ENCODE data around the gene FDXR. TPM values are rescaled to one million over a fixed set of nuclear protein-coding genes. Genes with fewer than 3 reads are reported as not detected.

The FDXR gene
- total and polyA plus RNA-seq, 9 donors, result 2.4 to 5.4 (median 3.0) TPM

DNA sequence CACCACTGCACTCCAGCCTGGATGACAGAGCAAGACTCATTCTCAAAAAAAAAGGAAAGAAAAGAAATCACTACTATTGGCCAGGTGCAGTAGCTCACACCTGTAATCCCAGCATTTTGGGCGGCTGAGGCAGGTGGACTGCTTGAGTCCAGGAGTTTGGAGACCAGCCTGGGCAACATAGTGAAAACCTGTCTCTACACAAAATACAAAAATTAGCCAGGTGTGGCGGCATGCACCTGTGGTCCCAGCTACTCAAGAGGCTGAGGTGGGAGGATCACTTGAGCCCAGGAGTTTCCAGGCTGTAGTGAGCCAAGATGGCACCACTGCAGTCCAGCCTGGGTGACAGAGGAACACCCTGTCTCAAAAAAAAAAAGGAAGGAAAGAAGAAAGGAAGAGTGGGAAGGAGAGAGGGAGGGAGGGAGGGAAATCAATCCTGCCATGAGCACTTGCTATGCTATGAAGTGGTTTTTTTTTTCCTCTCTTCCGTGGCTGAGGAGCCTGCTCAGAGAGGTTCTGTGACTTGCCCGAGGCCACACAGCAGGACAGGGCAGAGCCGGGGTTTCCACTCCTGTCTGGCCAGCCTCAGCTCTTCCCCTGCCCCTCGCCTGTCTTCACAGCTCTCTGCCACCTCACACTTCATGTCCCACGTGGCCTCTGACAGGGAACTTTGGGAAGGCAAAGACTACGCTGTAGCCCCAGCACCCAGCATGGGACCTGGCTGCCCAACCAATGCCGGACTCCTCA is 24.0 kb downstream of the FDXR start:
- no peak for DNase-seq
- H3K4me3 ChIP-seq (ENCODE audit: low read length), result no peak overlapping the region
- H3K27ac ChIP-seq (ENCODE audit: low read length), result no peak overlapping the region
- peaks cover 52% of the 10 kb centered on the region for H3K27me3 ChIP-seq (ENCODE audit: control insufficient read depth, insufficient read depth, low read length)
- peaks cover 5% of the 10 kb centered on the region for H3K4me1 ChIP-seq (ENCODE audit: control insufficient read depth, insufficient read depth, low read length)
- WGBS (ENCODE audit: insufficient coverage), result 62% methylated on average over 8 of the region's 9 CpGs
- no peaks in the 10 kb centered on the region for H3K36me3 ChIP-seq (ENCODE audit: control insufficient read depth, insufficient read depth, low read length)
- H3K9me3 ChIP-seq (replicated peaks; ENCODE audit: control insufficient read depth, low read depth, low read length), result no peaks in the 10 kb centered on the region

- 70% methylated on average over 11 of the region's 16 CpGs for WGBS (ENCODE audit: insufficient coverage)
Measured at GRCh38 chr17:74846621-74847020, 26.2 kb downstream of the FDXR start.

DNA sequence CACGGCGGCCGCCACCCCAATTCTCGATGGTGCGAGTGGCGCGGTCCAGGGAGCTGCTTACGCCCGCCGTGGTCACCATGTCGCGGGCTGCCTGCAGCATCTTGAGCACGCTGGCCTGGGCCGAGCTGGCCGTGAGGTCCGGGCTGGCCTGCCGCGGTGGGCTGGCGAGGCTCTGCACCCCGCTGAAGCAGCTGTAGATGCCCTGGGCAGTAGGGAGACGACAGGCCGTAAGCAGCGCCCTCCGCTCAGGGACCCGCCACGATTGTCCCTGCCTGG is 29.5 kb downstream of the FDXR start:
- H3K36me3 ChIP-seq (ENCODE audit: control insufficient read depth, insufficient read depth, low read length), result peaks cover 7% of the 10 kb centered on the region
- H3K4me3 ChIP-seq (ENCODE audit: low read length), result no peak overlapping the region
- H3K27ac ChIP-seq (ENCODE audit: low read length), result no peak overlapping the region
- 19% methylated on average over 25 of the region's 26 CpGs for WGBS (ENCODE audit: insufficient coverage)
- H3K4me1 ChIP-seq (ENCODE audit: control insufficient read depth, insufficient read depth, low read length), result peaks cover 32% of the 10 kb centered on the region
- H3K9me3 ChIP-seq (replicated peaks; ENCODE audit: control insufficient read depth, low read depth, low read length), result no peaks in the 10 kb centered on the region
- DNase-seq, result no peak
- H3K27me3 ChIP-seq (ENCODE audit: control insufficient read depth, insufficient read depth, low read length), result peaks cover 17% of the 10 kb centered on the region

More at GRCh38 chr17:74846621-74847020, 26.2 kb downstream of the FDXR start:
- DNase-seq, result no peak
- Histone ChIP-seq H3K4me3 (ENCODE audit: low read length) (no peak overlapping the region), H3K27ac (ENCODE audit: low read length) (no peak overlapping the region), H3K4me1 (ENCODE audit: control insufficient read depth, insufficient read depth, low read length) (peaks cover 10% of the 10 kb centered on the region), H3K9me3 (replicated peaks; ENCODE audit: control insufficient read depth, low read depth, low read length) (no peaks in the 10 kb centered on the region), H3K27me3 (ENCODE audit: control insufficient read depth, insufficient read depth, low read length) (peaks cover 36% of the 10 kb centered on the region), H3K36me3 (ENCODE audit: control insufficient read depth, insufficient read depth, low read length) (no peaks in the 10 kb centered on the region)

DNA sequence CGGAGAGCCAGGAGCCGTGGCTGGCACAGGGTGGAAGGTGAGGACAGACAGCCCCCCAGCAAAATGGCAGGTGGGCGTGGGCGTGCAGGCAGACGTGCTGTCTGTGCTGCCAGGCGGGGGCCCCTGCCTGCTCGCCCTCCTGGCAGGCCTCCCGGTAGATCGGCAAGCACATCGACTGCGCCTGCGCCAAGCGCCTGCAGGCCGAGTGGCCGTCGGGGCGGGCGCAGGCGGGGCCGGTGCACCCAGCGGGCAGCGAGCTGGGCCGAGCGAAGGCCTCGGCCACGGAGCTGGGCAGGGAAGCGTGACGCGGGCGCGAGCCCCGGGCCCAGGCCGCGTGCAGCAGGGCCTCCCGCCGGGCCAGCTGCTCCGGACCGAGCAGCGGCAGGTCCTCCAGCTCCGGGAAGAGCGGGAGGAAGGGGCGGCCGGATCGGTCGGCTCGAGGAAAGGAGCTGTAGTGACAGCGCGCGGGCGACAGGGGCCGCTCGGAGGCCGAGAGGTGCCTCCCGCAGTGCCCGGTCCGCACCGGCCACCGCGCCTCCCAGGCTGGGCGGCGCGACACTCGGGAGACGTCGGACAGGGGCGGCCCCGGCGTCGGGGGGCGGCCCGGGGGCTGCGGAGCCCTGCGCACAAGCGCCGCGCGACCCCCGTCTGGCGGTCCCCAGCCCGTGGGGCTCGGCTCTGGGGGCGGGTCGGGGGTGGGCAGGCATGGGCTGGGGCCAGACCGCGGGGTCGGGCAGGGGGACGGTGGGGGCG is 30.0 kb downstream of the FDXR start:
- no peaks in the 10 kb centered on the region for H3K9me3 ChIP-seq (replicated peaks; ENCODE audit: control insufficient read depth, low read depth, low read length)
- peaks cover 17% of the 10 kb centered on the region for H3K27me3 ChIP-seq (ENCODE audit: control insufficient read depth, insufficient read depth, low read length)
- WGBS (ENCODE audit: insufficient coverage), result 1% methylated on average over 85 of the region's 88 CpGs
- no peak overlapping the region for H3K4me3 ChIP-seq (ENCODE audit: low read length)
- DNase-seq, result peak; percentile 82
- H3K36me3 ChIP-seq (ENCODE audit: control insufficient read depth, insufficient read depth, low read length), result peaks cover 7% of the 10 kb centered on the region
- H3K4me1 ChIP-seq (ENCODE audit: control insufficient read depth, insufficient read depth, low read length), result peaks cover 32% of the 10 kb centered on the region
- peak overlapping the region; percentile 77 for H3K27ac ChIP-seq (ENCODE audit: low read length)

DNA sequence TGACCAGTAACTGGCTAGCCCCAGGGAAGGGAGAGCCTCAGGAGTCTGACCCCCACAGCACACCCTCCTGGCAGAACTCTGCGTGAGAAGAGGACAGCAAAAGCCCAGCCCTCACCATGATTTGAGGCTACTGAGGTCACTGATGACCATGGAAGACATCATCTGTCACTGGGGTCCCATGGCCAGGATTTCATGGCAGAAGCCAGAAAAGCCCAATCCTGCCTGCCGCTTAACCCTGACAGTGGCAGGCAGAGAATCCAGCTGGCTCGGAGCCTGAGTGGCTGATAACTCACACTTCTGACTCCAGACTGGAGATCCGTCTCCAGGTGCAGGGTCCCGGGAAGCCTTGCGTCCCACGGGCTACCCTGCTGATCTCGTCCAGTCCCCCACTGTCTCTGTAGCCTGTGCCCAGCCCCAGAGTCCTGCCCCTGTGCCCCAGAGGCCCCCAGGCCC is 30.6 kb downstream of the FDXR start:
- peaks cover 8% of the 10 kb centered on the region for H3K36me3 ChIP-seq (ENCODE audit: control insufficient read depth, insufficient read depth, low read length)
- peaks cover 32% of the 10 kb centered on the region for H3K4me1 ChIP-seq (ENCODE audit: control insufficient read depth, insufficient read depth, low read length)
- H3K27ac ChIP-seq (ENCODE audit: low read length), result peak overlapping the region; percentile 77
- peaks cover 14% of the 10 kb centered on the region for H3K27me3 ChIP-seq (ENCODE audit: control insufficient read depth, insufficient read depth, low read length)
- peak; percentile 58 for DNase-seq
- H3K4me3 ChIP-seq (ENCODE audit: low read length), result no peak overlapping the region
- 16% methylated on average over 8 of the region's 8 CpGs for WGBS (ENCODE audit: insufficient coverage)
- H3K9me3 ChIP-seq (replicated peaks; ENCODE audit: control insufficient read depth, low read depth, low read length), result no peaks in the 10 kb centered on the region

DNA sequence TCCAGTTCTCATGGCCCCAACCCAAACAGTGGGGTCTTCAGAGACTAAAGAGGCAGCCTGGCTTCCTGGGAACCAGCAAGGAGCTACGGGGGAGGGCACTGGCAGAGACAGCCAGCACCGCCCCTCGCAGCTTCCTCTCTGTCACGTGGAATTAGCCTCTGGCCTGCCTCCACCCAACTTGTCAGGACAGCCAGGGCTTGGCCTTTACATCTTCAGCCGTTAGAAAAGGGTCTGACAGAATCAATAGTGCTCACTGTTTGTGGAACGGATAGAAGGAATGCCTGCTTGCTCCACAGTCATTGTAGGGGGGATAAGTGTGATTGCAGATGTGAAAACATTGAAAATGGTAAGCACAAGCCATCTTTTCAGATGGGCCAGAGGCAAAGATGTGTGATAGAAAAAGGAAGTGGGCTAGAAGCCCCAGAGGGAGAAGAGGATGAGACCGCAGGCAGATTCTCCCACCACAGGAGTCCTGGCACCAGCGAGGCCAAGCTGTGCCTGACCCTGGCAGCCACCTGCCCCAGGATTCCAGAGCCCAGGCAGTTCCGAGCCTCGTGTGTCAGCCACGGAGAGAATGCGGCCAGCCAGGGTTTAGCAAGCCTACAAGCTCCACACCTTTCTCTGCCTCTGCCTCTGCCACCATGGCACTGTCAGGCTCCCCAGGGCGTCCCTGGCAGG is 31.7 kb downstream of the FDXR start:
- WGBS (ENCODE audit: insufficient coverage), result 18% methylated on average over 9 of the region's 13 CpGs
- Histone ChIP-seq H3K36me3 (ENCODE audit: control insufficient read depth, insufficient read depth, low read length) (peaks cover 19% of the 10 kb centered on the region), H3K4me3 (ENCODE audit: low read length) (no peak overlapping the region), H3K9me3 (replicated peaks; ENCODE audit: control insufficient read depth, low read depth, low read length) (no peaks in the 10 kb centered on the region), H3K27me3 (ENCODE audit: control insufficient read depth, insufficient read depth, low read length) (peaks cover 14% of the 10 kb centered on the region), H3K4me1 (ENCODE audit: control insufficient read depth, insufficient read depth, low read length) (peaks cover 32% of the 10 kb centered on the region), H3K27ac (ENCODE audit: low read length) (peak overlapping the region; percentile 77)
- DNase-seq, result peak; percentile 93

GRCh38 chr17:74839990-74840852 is 32.6 kb downstream of the FDXR start:
- peak overlapping the region; percentile 77 for H3K27ac ChIP-seq (ENCODE audit: low read length)

GRCh38 chr17:74838274-74838673 is 34.5 kb downstream of the FDXR start:
- Histone ChIP-seq H3K9me3 (replicated peaks; ENCODE audit: control insufficient read depth, low read depth, low read length) (no peaks in the 10 kb centered on the region), H3K4me3 (ENCODE audit: low read length) (no peak overlapping the region), H3K36me3 (ENCODE audit: control insufficient read depth, insufficient read depth, low read length) (peaks cover 20% of the 10 kb centered on the region), H3K27me3 (ENCODE audit: control insufficient read depth, insufficient read depth, low read length) (no peaks in the 10 kb centered on the region), H3K4me1 (ENCODE audit: control insufficient read depth, insufficient read depth, low read length) (peaks cover 32% of the 10 kb centered on the region), H3K27ac (ENCODE audit: low read length) (no peak overlapping the region)
- no peak for DNase-seq
- 55% methylated on average over 9 of the region's 9 CpGs for WGBS (ENCODE audit: insufficient coverage)

More at GRCh38 chr17:74839990-74840852, 32.6 kb downstream of the FDXR start:
- H3K27me3 ChIP-seq (ENCODE audit: control insufficient read depth, insufficient read depth, low read length), result peaks cover 12% of the 10 kb centered on the region
- peaks cover 20% of the 10 kb centered on the region for H3K36me3 ChIP-seq (ENCODE audit: control insufficient read depth, insufficient read depth, low read length)
- DNase-seq, result peak; percentile 92
- WGBS (ENCODE audit: insufficient coverage), result 8% methylated on average over 2 of the region's 7 CpGs
- peaks cover 32% of the 10 kb centered on the region for H3K4me1 ChIP-seq (ENCODE audit: control insufficient read depth, insufficient read depth, low read length)
- H3K4me3 ChIP-seq (ENCODE audit: low read length), result no peak overlapping the region
- H3K9me3 ChIP-seq (replicated peaks; ENCODE audit: control insufficient read depth, low read depth, low read length), result no peaks in the 10 kb centered on the region

GRCh38 chr17:74836691-74837467 is 35.9 kb downstream of the FDXR start:
- DNase-seq, result no peak
- H3K27me3 ChIP-seq (ENCODE audit: control insufficient read depth, insufficient read depth, low read length), result no peaks in the 10 kb centered on the region
- WGBS (ENCODE audit: insufficient coverage), result 92% methylated on average over 19 of the region's 19 CpGs

More at GRCh38 chr17:74836691-74837467, 35.9 kb downstream of the FDXR start:
- no peaks in the 10 kb centered on the region for H3K9me3 ChIP-seq (replicated peaks; ENCODE audit: control insufficient read depth, low read depth, low read length)
- H3K4me1 ChIP-seq (ENCODE audit: control insufficient read depth, insufficient read depth, low read length), result peaks cover 25% of the 10 kb centered on the region
- no peak overlapping the region for H3K4me3 ChIP-seq (ENCODE audit: low read length)
- H3K27ac ChIP-seq (ENCODE audit: low read length), result no peak overlapping the region
- peaks cover 20% of the 10 kb centered on the region for H3K36me3 ChIP-seq (ENCODE audit: control insufficient read depth, insufficient read depth, low read length)
